ENCODE results near the gene HDAC9.
A peak's percentile ranks its signal among the peaks of the same experiment; 100 is the strongest.

HDAC9 gene

DNA sequence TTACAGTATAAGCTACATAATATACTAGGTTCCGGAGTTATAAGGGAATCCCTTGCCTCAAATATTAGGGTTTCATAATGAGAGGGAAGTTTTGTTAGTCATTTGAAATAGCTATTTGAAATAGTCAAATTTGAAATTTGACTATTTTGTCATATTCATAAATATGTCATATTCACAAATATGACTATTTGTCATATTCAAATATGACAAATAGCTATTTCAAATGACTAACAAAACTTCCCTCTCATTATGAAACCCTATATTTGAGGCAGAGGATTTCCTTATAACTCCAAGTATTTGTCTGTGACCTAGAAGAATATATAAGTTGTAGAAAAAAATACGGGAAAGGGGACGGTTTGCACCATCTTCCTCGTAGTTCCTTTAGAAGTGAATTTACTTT, 76.6 kb downstream of the HDAC9 start:
- H3K27ac ChIP-seq (ENCODE audit: low read depth, low read length, severe bottlenecking), result no peak overlapping the region
- no CpG with 5 or more reads among the region's 4 CpGs for WGBS, 2 experiments (ENCODE audit: insufficient coverage in 2 of 2)

DNA sequence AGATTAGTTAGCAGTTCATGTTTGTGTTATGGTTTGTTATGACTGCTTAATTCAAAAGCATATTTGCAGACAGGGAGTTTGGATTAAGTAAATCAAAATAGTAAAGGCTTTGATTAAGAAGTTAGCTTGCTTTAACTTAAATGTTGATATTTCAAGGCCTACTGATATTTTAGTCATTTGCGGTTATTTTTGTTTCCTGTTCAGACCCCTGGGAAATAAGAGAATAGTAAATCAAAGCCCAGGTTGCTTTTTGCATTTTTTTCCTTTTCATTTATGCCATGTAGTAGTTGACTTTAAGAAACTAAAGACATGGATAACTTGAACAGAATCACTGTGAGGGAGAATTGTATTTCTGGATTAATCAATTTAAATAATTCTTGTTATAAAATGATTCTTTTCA, 77.3 kb downstream of the HDAC9 start:
- Histone ChIP-seq H3K36me3 (ENCODE audit: control insufficient read depth, insufficient read depth, low read length) (no peaks in the 10 kb centered on the region), H3K27ac (ENCODE audit: low read depth, low read length, severe bottlenecking) (no peak overlapping the region), H3K4me1 (ENCODE audit: control insufficient read depth, insufficient read depth, low read length, poor library complexity, severe bottlenecking) (no peaks in the 10 kb centered on the region), H3K4me3 (ENCODE audit: extremely low read depth, insufficient read depth, low read length, poor library complexity, severe bottlenecking) (no peak overlapping the region), H3K9me3 (ENCODE audit: control insufficient read depth, low read length) (no peaks in the 10 kb centered on the region)
- no CpG with 5 or more reads among the region's 1 CpG for WGBS, 2 experiments (ENCODE audit: insufficient coverage in 2 of 2)

More for the DNA sequence above, 76.6 kb downstream of the HDAC9 start:
- no peaks in the 10 kb centered on the region for H3K9me3 ChIP-seq (ENCODE audit: control insufficient read depth, low read length)
- H3K4me1 ChIP-seq (ENCODE audit: control insufficient read depth, insufficient read depth, low read length, poor library complexity, severe bottlenecking), result no peaks in the 10 kb centered on the region
- no peaks in the 10 kb centered on the region for H3K36me3 ChIP-seq (ENCODE audit: control insufficient read depth, insufficient read depth, low read length)
- H3K4me3 ChIP-seq (ENCODE audit: extremely low read depth, insufficient read depth, low read length, poor library complexity, severe bottlenecking), result no peak overlapping the region

DNA sequence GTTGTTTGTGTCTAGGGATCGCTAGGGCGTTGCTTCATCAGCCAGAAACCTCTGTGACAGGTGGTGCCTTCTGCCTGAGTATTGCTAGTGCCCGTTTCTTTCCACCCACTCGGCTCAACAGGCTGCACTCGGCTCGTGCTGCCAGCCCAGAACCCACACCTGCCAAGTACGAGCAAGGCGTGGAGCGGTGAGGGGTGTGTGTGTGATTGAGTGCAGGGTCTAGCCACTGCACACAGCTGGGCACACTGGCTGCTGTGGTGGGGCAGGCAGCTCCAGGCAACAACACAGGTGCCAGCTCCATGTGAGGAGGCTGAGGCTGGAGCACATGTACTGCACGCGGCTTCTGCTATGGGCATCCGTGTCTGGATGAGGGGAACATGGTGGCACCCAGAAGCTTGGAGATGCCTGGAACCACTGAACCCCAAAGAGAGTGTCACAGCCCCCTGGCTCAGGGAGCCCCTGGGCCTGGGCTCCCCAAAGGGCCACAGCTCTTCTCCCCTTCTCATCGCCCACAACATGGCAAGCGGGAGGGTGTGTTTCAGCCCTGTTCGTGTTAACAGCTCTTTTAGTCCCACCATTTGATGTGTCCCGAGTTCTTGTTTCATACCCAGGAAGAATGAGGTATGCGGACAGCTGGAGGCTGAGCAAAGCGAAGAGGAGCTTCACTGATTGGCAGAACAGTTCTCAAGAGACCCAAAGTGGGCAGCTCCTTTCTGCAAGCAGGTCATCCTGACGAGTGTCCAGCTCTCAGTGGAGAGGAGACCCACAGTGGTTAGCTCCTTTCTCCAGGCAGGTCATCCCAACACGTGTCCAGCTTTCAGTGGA, 78.1 kb downstream of the HDAC9 start:
- Histone ChIP-seq H3K9me3 (ENCODE audit: control insufficient read depth, low read length) (no peaks in the 10 kb centered on the region), H3K4me1 (ENCODE audit: control insufficient read depth, insufficient read depth, low read length, poor library complexity, severe bottlenecking) (no peaks in the 10 kb centered on the region), H3K36me3 (ENCODE audit: control insufficient read depth, insufficient read depth, low read length) (no peaks in the 10 kb centered on the region), H3K4me3 (ENCODE audit: extremely low read depth, insufficient read depth, low read length, poor library complexity, severe bottlenecking) (no peak overlapping the region), H3K27ac (ENCODE audit: low read depth, low read length, severe bottlenecking) (no peak overlapping the region)
- WGBS, 2 experiments (ENCODE audit: insufficient coverage in 2 of 2), result 89 to 98% methylated on average over 16 to 17 of the region's 20 CpGs

DNA sequence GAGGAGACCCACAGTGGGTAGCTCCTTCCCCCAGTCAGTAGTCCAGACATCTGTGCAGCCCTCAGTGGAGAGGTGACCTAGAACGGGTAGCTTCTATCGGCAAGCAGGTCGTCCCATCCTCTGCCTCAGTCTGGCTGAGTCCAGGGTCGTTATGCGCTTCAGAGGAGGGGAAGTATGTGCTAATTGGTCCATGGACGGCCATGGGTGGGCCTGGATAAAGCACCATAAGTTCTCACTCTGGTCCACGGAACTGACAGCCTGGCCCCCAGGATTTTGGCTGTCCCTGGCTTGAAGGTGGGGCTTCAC, 78.6 kb downstream of the HDAC9 start:
- Histone ChIP-seq H3K4me3 (ENCODE audit: extremely low read depth, insufficient read depth, low read length, poor library complexity, severe bottlenecking) (no peak overlapping the region), H3K4me1 (ENCODE audit: control insufficient read depth, insufficient read depth, low read length, poor library complexity, severe bottlenecking) (no peaks in the 10 kb centered on the region), H3K36me3 (ENCODE audit: control insufficient read depth, insufficient read depth, low read length) (no peaks in the 10 kb centered on the region), H3K9me3 (ENCODE audit: control insufficient read depth, low read length) (no peaks in the 10 kb centered on the region), H3K27ac (ENCODE audit: low read depth, low read length, severe bottlenecking) (no peak overlapping the region)
- WGBS, 2 experiments (ENCODE audit: insufficient coverage in 2 of 2), result 90 to 95% methylated on average over 6 to 7 of the region's 7 CpGs

DNA sequence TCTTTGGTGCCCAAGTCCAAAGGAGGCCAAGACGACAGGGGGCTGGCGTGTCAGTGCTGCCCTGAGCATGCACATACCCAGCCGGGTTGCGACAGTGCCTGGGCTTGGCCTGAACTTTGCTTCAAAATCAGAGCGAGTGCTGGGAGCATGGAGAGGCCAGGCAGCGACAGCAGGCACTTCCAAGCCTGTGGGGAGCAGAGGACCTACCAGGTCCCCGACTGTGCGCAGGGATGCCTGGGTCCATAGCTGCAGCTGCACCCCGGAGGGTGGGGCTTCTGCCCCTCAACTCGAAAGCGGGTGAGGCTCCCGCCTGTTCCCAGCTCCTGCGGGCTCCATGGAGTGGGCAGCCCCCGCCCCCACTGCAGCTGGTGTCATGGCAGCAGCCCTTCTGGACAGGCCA, 79.1 kb downstream of the HDAC9 start:
- Histone ChIP-seq H3K4me1 (ENCODE audit: control insufficient read depth, insufficient read depth, low read length, poor library complexity, severe bottlenecking) (no peaks in the 10 kb centered on the region), H3K4me3 (ENCODE audit: extremely low read depth, insufficient read depth, low read length, poor library complexity, severe bottlenecking) (no peak overlapping the region), H3K9me3 (ENCODE audit: control insufficient read depth, low read length) (no peaks in the 10 kb centered on the region), H3K27ac (ENCODE audit: low read depth, low read length, severe bottlenecking) (no peak overlapping the region), H3K36me3 (ENCODE audit: control insufficient read depth, insufficient read depth, low read length) (no peaks in the 10 kb centered on the region)
- WGBS, 2 experiments (ENCODE audit: insufficient coverage in 2 of 2), result 94 to 95% methylated on average over 9 to 11 of the region's 14 CpGs

DNA sequence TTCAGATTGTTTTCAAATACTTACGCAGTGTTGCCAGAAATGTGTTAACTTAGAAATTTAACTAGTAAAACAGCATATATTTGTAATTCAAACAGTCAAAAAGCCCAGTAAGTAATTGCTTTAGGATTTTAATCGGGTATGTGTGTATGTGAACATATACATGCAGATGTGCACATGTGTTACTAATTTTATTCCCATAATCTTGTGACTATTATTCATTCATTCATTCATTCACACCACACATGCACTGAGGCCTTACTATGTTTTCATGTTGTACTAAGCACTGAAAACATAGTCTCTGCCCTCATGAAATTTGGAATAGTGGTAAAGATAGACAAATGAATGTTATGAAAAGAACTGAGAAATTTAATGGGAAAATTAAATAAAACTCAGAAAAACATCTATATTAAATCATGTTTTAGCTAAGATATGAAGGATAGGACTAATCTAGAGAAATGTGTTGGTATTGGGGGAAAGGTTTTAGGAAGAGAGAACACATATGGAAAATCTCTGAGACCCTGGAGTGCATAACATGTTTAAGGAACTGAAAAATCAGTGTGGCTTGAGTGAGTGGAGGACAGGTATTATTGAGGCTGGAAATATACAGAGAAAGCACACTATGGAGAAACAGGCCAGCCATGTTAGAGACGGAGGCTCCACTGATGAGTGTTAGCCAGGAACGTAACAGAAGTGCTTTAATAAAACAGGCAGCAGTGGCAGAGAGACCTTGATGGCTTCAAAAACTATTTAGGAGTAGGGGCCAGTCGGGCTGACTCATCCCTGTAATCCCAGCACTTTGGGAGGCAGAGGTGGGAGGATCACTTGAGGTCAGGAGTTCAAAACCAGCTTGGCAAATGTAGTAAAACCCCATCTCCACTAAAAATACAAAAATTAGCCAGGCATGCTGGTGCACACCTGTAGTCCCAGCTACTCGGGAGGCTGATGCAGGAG, 80.3 kb downstream of the HDAC9 start:
- H3K9me3 ChIP-seq (ENCODE audit: control insufficient read depth, low read length), result no peaks in the 10 kb centered on the region
- no peak overlapping the region for H3K4me3 ChIP-seq (ENCODE audit: extremely low read depth, insufficient read depth, low read length, poor library complexity, severe bottlenecking)
- no peaks in the 10 kb centered on the region for H3K4me1 ChIP-seq (ENCODE audit: control insufficient read depth, insufficient read depth, low read length, poor library complexity, severe bottlenecking)
- 83 to 85% methylated on average over 4 of the region's 6 CpGs for WGBS, 2 experiments (ENCODE audit: insufficient coverage in 2 of 2)
- no peak overlapping the region for H3K27ac ChIP-seq (ENCODE audit: low read depth, low read length, severe bottlenecking)
- H3K36me3 ChIP-seq (ENCODE audit: control insufficient read depth, insufficient read depth, low read length), result no peaks in the 10 kb centered on the region

DNA sequence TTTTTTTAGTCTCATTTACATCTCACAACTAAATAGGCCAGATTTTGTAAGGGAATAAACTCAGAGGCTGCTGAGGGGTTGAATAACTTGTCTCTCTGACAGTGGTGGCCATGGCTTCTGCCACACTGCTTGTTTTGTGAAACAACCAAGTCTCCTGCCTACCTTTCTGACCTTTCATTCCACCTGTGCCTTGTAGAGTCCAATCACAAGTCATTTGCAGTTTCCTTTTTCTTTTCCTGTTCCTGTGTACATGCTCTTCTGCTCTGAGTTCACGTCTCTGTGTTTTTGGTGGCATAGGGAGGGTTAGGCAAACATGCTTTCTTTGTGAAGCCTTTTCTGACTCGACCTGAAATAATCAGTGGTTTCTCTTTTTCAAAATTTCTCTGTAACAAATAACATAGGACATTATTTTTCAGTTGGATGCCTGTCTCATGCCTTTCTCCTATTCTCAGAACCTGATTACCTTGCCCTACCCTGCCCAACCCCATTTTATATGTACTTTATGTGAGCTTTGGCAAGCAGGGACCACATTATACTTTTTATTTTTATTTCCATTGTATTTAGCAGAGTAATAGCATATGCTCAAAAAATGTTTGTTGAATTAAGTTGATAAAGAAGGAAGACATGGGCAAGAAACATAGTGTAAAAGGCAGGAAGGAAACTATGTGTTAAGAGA, 81.7 kb downstream of the HDAC9 start:
- Histone ChIP-seq H3K4me1 (ENCODE audit: control insufficient read depth, insufficient read depth, low read length, poor library complexity, severe bottlenecking) (peaks cover 5% of the 10 kb centered on the region), H3K9me3 (ENCODE audit: control insufficient read depth, low read length) (no peaks in the 10 kb centered on the region), H3K36me3 (ENCODE audit: control insufficient read depth, insufficient read depth, low read length) (no peaks in the 10 kb centered on the region), H3K4me3 (ENCODE audit: extremely low read depth, insufficient read depth, low read length, poor library complexity, severe bottlenecking) (no peak overlapping the region), H3K27ac (ENCODE audit: low read depth, low read length, severe bottlenecking) (no peak overlapping the region)
- 57% methylated on average over 1 of the region's 2 CpGs; no CpG with 5 or more reads in 1 of the 2 experiments for WGBS, 2 experiments (ENCODE audit: insufficient coverage in 2 of 2)

DNA sequence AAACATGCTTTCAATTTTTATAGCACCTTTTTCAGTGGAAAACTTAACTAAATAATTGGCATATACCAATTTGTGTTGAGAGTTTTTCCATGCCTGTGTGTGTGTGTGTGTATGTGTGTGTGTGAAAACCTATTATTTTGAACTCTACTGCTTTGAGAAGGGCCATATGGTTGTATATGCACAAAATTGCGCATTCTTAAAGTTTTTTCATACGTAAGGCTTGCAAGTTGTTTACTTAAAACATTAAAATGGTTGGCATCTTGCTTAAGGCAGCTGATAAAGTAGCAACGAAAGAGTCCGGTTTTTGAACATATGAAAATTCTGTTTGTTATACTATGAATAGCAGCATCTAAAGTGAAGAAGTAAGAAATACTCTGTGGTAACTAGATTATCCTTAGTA, 84.1 kb downstream of the HDAC9 start:
- Histone ChIP-seq H3K9me3 (ENCODE audit: control insufficient read depth, low read length) (no peaks in the 10 kb centered on the region), H3K36me3 (ENCODE audit: control insufficient read depth, insufficient read depth, low read length) (no peaks in the 10 kb centered on the region), H3K4me3 (ENCODE audit: extremely low read depth, insufficient read depth, low read length, poor library complexity, severe bottlenecking) (no peak overlapping the region), H3K27ac (ENCODE audit: low read depth, low read length, severe bottlenecking) (no peak overlapping the region), H3K4me1 (ENCODE audit: control insufficient read depth, insufficient read depth, low read length, poor library complexity, severe bottlenecking) (peaks cover 13% of the 10 kb centered on the region)
- 89 to 100% methylated on average over 3 of the region's 4 CpGs for WGBS, 2 experiments (ENCODE audit: insufficient coverage in 2 of 2)

DNA sequence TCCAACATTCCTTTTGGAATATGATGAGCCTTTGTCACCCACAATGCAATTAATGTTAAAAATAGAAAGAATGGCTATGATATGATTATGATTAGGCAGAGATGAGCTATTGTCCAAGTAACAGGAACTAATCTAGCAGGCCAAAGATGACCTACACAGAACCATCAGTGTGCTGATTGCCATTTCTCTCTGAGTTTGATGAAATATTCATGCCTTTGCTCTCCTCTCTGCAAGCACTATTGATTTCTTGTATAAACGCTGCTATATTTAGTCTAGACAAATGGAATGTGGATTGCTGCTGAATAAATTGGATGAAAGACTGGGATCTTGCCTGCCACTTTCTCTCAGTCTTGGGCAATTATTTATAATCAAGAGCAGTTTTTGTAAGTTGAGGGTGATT, 85.4 kb downstream of the HDAC9 start:
- H3K27ac ChIP-seq (ENCODE audit: low read depth, low read length, severe bottlenecking), result no peak overlapping the region
- no peaks in the 10 kb centered on the region for H3K9me3 ChIP-seq (ENCODE audit: control insufficient read depth, low read length)
- no CpG with 5 or more reads among the region's 1 CpG for WGBS, 2 experiments (ENCODE audit: insufficient coverage in 2 of 2)
- peaks cover 13% of the 10 kb centered on the region for H3K4me1 ChIP-seq (ENCODE audit: control insufficient read depth, insufficient read depth, low read length, poor library complexity, severe bottlenecking)
- no peak overlapping the region for H3K4me3 ChIP-seq (ENCODE audit: extremely low read depth, insufficient read depth, low read length, poor library complexity, severe bottlenecking)
- H3K36me3 ChIP-seq (ENCODE audit: control insufficient read depth, insufficient read depth, low read length), result no peaks in the 10 kb centered on the region

DNA sequence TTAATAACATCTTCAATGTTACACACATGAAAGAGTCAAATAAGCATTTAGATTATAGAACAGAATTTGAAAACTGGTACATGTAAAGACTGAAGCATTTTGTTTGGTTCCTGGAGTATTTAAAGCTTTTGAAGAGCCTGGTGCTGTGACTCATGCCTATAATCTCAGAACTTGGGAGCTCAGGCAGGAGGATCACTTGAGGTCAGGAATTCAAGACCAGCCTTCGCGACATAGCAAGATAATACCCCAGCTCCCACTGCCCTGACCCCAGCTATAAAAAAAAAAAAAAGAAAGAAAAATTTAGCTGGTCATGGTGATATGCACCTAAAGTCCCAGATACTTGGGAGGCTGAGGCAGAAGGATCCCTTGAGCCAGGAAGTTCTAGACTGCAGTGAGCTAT, 87.8 kb downstream of the HDAC9 start:
- Histone ChIP-seq H3K4me1 (ENCODE audit: control insufficient read depth, insufficient read depth, low read length, poor library complexity, severe bottlenecking) (peaks cover 13% of the 10 kb centered on the region), H3K4me3 (ENCODE audit: extremely low read depth, insufficient read depth, low read length, poor library complexity, severe bottlenecking) (no peak overlapping the region), H3K36me3 (ENCODE audit: control insufficient read depth, insufficient read depth, low read length) (no peaks in the 10 kb centered on the region), H3K27ac (ENCODE audit: low read depth, low read length, severe bottlenecking) (peak overlapping the region; percentile 58), H3K9me3 (ENCODE audit: control insufficient read depth, low read length) (no peaks in the 10 kb centered on the region)
- WGBS, 2 experiments (ENCODE audit: insufficient coverage in 2 of 2), result no CpG with 5 or more reads among the region's 2 CpGs

Measured in mesodermal cell (in vitro differentiated cells).